ENCODE results near the gene TMEM258. TPM values are rescaled to one million over a fixed set of nuclear protein-coding genes. Genes with fewer than 3 reads are reported as not detected.

The TMEM258 gene
- total and polyA plus RNA-seq, 9 of the 15 experiments (the other 6 are each of a cell fraction or from before 2014, with no cell fraction given), result 97.2 to 856 (median 231) TPM

DNA sequence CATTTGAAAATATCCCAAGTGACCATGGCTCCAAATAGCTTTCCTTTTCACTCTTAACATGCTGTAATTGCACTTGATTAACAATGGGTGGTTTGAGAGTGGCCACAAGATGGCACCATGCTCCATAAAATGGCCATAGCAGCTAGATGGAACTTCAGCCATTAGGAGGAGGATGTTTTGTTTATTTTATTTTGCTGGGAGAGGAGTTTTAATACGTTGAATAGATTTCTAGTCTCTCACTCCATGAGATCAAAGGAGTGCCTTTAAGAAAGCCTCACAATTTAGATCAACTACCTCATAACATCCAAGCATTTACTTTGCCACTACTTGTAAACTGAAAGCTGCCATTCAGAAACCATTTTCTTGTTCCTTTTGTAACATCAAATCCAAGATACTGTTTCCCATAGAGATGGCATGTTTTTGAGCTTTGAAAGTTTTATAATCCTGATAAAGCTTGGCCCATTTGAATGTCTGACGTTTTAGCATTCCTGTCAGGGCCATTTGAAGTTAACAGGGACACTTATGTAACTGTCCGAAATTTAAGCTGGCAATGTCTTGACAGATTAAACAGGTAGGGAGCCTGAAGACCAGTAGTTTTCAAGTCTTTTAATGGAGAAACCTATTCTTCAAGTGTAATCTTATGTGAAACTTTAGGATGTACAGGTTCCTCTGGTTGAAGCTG, 5.0 kb upstream of the TMEM258 start (continued):
- TF ChIP-seq ASH1L (IDR thresholded peaks at IDR 0.05; ENCODE audit: borderline replicate concordance, low read depth, partially characterized antibody) (no peak), ILK (tag; IDR thresholded peaks at IDR 0.05; ENCODE audit: borderline replicate concordance, low read depth) (no peak), ZNF23 (CRISPR knock-in tag; IDR thresholded peaks at IDR 0.05) (0 out of 2 replicates have a peak, but pooled peaks have one; percentile 0), POLR2A (conservative IDR thresholded peaks at IDR 0.05) (peak; percentile 59), GATAD2B (IDR thresholded peaks at IDR 0.05; ENCODE audit: borderline replicate concordance) (no peak), ZNF507 (tag; conservative IDR thresholded peaks at IDR 0.05) (no peak), ZNF324 (CRISPR knock-in tag; IDR thresholded peaks at IDR 0.05) (0 out of 2 replicates have a peak, but pooled peaks have one; percentile 23), MXI1 (IDR thresholded peaks at IDR 0.05; ENCODE audit: low read depth, low read length) (no peak), ELF4 (CRISPR knock-in tag; IDR thresholded peaks at IDR 0.05) (0 out of 2 replicates have a peak, but pooled peaks have one; percentile 3), SUPT5H (IDR thresholded peaks at IDR 0.05) (peak; percentile 12), ZNF224 (CRISPR knock-in tag; IDR thresholded peaks at IDR 0.05) (no peak), MAFG (tag; conservative IDR thresholded peaks at IDR 0.05) (no peak), HNRNPH1 (optimal IDR thresholded peaks at IDR 0.05; ENCODE audit: low read depth, low read length) (no peak), RNF2 (IDR thresholded peaks at IDR 0.05) (no peak), ZNF347 (CRISPR knock-in tag; IDR thresholded peaks at IDR 0.05; ENCODE audit: low read depth) (no peak), EP400 (IDR thresholded peaks at IDR 0.05) (peak; percentile 41; the same call in 1 of the 2 replicates), ZNF764 (CRISPR knock-in tag; IDR thresholded peaks at IDR 0.05; ENCODE audit: low read depth) (no peak), NRF1 (conservative IDR thresholded peaks at IDR 0.05 in 1 of 2, IDR thresholded peaks at IDR 0.05 in 1 of 2) (no peak), NR2F6 (CRISPR knock-in tag; IDR thresholded peaks at IDR 0.05) (0 out of 2 replicates have a peak, but pooled peaks have one; percentile 6), CREBBP (IDR thresholded peaks at IDR 0.05; ENCODE audit: low read depth, low read length) (no peak), ZNF717 (CRISPR knock-in tag; IDR thresholded peaks at IDR 0.05) (no peak)
- TF ChIP-seq, protein P1, sequence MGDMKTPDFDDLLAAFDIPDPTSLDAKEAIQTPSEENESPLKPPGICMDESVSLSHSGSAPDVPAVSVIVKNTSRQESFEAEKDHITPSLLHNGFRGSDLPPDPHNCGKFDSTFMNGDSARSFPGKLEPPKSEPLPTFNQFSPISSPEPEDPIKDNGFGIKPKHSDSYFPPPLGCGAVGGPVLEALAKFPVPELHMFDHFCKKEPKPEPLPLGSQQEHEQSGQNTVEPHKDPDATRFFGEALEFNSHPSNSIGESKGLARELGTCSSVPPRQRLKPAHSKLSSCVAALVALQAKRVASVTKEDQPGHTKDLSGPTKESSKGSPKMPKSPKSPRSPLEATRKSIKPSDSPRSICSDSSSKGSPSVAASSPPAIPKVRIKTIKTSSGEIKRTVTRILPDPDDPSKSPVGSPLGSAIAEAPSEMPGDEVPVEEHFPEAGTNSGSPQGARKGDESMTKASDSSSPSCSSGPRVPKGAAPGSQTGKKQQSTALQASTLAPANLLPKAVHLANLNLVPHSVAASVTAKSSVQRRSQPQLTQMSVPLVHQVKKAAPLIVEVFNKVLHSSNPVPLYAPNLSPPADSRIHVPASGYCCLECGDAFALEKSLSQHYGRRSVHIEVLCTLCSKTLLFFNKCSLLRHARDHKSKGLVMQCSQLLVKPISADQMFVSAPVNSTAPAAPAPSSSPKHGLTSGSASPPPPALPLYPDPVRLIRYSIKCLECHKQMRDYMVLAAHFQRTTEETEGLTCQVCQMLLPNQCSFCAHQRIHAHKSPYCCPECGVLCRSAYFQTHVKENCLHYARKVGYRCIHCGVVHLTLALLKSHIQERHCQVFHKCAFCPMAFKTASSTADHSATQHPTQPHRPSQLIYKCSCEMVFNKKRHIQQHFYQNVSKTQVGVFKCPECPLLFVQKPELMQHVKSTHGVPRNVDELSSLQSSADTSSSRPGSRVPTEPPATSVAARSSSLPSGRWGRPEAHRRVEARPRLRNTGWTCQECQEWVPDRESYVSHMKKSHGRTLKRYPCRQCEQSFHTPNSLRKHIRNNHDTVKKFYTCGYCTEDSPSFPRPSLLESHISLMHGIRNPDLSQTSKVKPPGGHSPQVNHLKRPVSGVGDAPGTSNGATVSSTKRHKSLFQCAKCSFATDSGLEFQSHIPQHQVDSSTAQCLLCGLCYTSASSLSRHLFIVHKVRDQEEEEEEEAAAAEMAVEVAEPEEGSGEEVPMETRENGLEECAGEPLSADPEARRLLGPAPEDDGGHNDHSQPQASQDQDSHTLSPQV (IDR thresholded peaks at IDR 0.05), result peak; percentile 85; the same call in 1 of the 2 replicates
- TF ChIP-seq, protein P2, sequence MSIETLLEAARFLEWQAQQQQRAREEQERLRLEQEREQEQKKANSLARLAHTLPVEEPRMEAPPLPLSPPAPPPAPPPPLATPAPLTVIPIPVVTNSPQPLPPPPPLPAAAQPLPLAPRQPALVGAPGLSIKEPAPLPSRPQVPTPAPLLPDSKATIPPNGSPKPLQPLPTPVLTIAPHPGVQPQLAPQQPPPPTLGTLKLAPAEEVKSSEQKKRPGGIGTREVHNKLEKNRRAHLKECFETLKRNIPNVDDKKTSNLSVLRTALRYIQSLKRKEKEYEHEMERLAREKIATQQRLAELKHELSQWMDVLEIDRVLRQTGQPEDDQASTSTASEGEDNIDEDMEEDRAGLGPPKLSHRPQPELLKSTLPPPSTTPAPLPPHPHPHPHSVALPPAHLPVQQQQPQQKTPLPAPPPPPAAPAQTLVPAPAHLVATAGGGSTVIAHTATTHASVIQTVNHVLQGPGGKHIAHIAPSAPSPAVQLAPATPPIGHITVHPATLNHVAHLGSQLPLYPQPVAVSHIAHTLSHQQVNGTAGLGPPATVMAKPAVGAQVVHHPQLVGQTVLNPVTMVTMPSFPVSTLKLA (conservative IDR thresholded peaks at IDR 0.05), result peak in 1 of 2 experiments; percentile 38; a peak in 2 of 4 replicates
- TF ChIP-seq, protein P3, sequence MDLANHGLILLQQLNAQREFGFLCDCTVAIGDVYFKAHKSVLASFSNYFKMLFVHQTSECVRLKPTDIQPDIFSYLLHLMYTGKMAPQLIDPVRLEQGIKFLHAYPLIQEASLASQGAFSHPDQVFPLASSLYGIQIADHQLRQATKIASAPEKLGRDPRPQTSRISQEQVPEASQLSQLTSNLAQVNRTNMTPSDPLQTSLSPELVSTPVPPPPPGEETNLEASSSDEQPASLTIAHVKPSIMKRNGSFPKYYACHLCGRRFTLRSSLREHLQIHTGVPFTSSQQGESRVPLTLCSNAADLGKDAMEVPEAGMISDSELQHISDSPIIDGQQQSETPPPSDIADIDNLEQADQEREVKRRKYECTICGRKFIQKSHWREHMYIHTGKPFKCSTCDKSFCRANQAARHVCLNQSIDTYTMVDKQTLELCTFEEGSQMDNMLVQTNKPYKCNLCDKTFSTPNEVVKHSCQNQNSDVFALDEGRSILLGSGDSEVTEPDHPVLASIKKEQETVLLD (IDR thresholded peaks at IDR 0.05), result no peak

Data from K562 (cell line).